ENCODE results near the gene BCDIN3D. TPM values are rescaled to one million over a fixed set of nuclear protein-coding genes. Genes with fewer than 3 reads are reported as not detected.

BCDIN3D gene
- total and polyA plus RNA-seq, 9 of the 15 experiments (the other 6 are each of a cell fraction or from before 2014, with no cell fraction given): 3.7 to 6.9 (median 5.6) TPM

- 9% methylated on average over 9 of the region's 16 CpGs for WGBS (ENCODE audit: insufficient coverage, low coverage, missing lambda C conversion rate)
- Histone ChIP-seq H3K4me2 (ENCODE audit: insufficient read depth, low read length) (peak overlapping the region; percentile 51), H3K79me2 (ENCODE audit: control insufficient read depth, insufficient read depth, low read length) (no peaks in the 10 kb centered on the region), H2AFZ (ENCODE audit: low read depth, low read length) (peak overlapping the region; percentile 69), H3K9ac (ENCODE audit: insufficient read depth in 1 of 2, low read depth in 2 of 2, low read length in 2 of 2) (peak overlapping the region in 1 of 2 experiments; percentile 77; a peak in 2 of 4 replicates), H4K20me1 (replicated peaks; ENCODE audit: control insufficient read depth, insufficient read depth, low read length) (no peaks in the 10 kb centered on the region), H3K36me3 (ENCODE audit: control insufficient read depth, insufficient read depth, low read length) (no peaks in the 10 kb centered on the region), H3K9me1 (ENCODE audit: control insufficient read depth, insufficient read depth, low read length) (no peaks in the 10 kb centered on the region), H3K9me3 (replicated peaks; ENCODE audit: control insufficient read depth, insufficient read depth, low read depth, low read length) (no peaks in the 10 kb centered on the region), H3K27ac (ENCODE audit: extremely low read depth, low read depth, low read length) (peak overlapping the region; percentile 28; the same call in 2 of the 3 replicates), H3K4me1 (replicated peaks in 1 of 2; ENCODE audit: control insufficient read depth in 2 of 2, insufficient read depth in 2 of 2, low read length in 2 of 2) (peaks cover 35 to 41% of the 10 kb centered on the region in 2 experiments), H3K27me3 (ENCODE audit: control insufficient read depth in 2 of 2, insufficient read depth in 2 of 2, low read length in 2 of 2) (peaks cover 1 to 15% of the 10 kb centered on the region in 2 experiments; a peak in 2 of 5 replicates), H3K4me3 (no peak overlapping the region)
- in situ Hi-C loops (cut with MboI): loop anchor here (5.0 kb wide), 2 partner anchors 93 to 198 kb away; partner anchors contain the start of gene AQP5
- ATAC-seq (peak; percentile 95), FAIRE-seq (peak; percentile 99), DNase-seq (ENCODE audit: extremely low read depth in 1 of 4, low spot score in 3 of 4) (peak; percentile 96 to 98 (median 97))
- ChIA-PET CTCF (ENCODE audit: low intra/inter-chr PET ratio) (interaction anchor here (0.6 kb wide), 1 partner anchor 186 kb away, joined by 3 read pairs; no protein-coding TSS in a partner anchor), POLR2A (interaction anchor here (0.5 to 1.0 kb wide), 10 partner anchors 24 to 546 kb away, joined by 3 to 5 read pairs (median 3); partner anchors contain the start of genes TMBIM6 and TROAP)
- intact Hi-C loops (cut with micrococcal nuclease): loop anchor here (5.0 kb wide), 3 partner anchors 43 to 183 kb away; no protein-coding TSS in a partner anchor
- no TSS peak for BruUV-seq (replicated peaks)
- TF ChIP-seq ZFP36 (IDR thresholded peaks at IDR 0.05; ENCODE audit: low read depth, low read length, partially characterized antibody) (no peak), CREB1 (IDR thresholded peaks at IDR 0.05) (peak; percentile 71), CREB1 (CRISPR knock-in tag; IDR thresholded peaks at IDR 0.05) (peak; percentile 70; the same call in 1 of the 2 replicates), STAT5A (IDR thresholded peaks at IDR 0.05; ENCODE audit: borderline replicate concordance, low read length) (peak; percentile 89), MTA3 (IDR thresholded peaks at IDR 0.05; ENCODE audit: borderline replicate concordance) (peak; percentile 96), MEIS2 (IDR thresholded peaks at IDR 0.05; ENCODE audit: partially characterized antibody) (peak; percentile 24), PREB (CRISPR knock-in tag; IDR thresholded peaks at IDR 0.05) (no peak), RAD21 (CRISPR knock-in tag; conservative IDR thresholded peaks at IDR 0.05 in 1 of 2, IDR thresholded peaks at IDR 0.05 in 1 of 2) (peak; percentile 42 to 49; a peak in 3 of 4 replicates), ATF2 (CRISPR knock-in tag; IDR thresholded peaks at IDR 0.05) (no peak), SAFB (IDR thresholded peaks at IDR 0.05; ENCODE audit: borderline replicate concordance, low read depth, low read length) (no peak)
Measured at GRCh38 chr12:49868952-49869815, 26.3 kb upstream of the BCDIN3D start.
